Measurements from ENCODE around the gene SLC25A10. TPM values are rescaled to one million over a fixed set of nuclear protein-coding genes. Genes with fewer than 3 reads are reported as not detected.

Gene SLC25A10, protein sequence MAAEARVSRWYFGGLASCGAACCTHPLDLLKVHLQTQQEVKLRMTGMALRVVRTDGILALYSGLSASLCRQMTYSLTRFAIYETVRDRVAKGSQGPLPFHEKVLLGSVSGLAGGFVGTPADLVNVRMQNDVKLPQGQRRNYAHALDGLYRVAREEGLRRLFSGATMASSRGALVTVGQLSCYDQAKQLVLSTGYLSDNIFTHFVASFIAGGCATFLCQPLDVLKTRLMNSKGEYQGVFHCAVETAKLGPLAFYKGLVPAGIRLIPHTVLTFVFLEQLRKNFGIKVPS
- 27.1 and 28.8 TPM in 2 replicates for total RNA-seq
- long read RNA-seq, partial matches to known transcripts = 0 of 1 reads
- long read RNA-seq, other reads (novel, unspliced or antisense) = 1 of 1 reads

GRCh38 chr17:81711814-81712467 is at the start of gene SLC25A10:
Gene SLC25A10 (plus strand): TSS chr17:81712284. CDS start chr17:81712427, 143 bp downstream.
- peaks cover 19% of the 10 kb centered on the region for H3K4me1 Mint-ChIP-seq
- peaks cover 31% of the 10 kb centered on the region for H3K27me3 Mint-ChIP-seq (ENCODE audit: low read depth)

GRCh38 chr17:81664051-81664470 is 48.0 kb upstream of the SLC25A10 start:
- no peak for DNase-seq (ENCODE audit: low read depth, low spot score)
- H3K9me3 Mint-ChIP-seq = no peaks in the 10 kb centered on the region
- H3K36me3 Mint-ChIP-seq (ENCODE audit: low read depth) = no peaks in the 10 kb centered on the region
- H3K27me3 Mint-ChIP-seq (ENCODE audit: low read depth) = no peaks in the 10 kb centered on the region
- no peak overlapping the region for H3K4me3 Mint-ChIP-seq
- TF ChIP-seq CTCF (conservative IDR thresholded peaks at IDR 0.05) = no peak
- H3K4me1 Mint-ChIP-seq = peaks cover 28% of the 10 kb centered on the region
- no peak overlapping the region for H3K27ac Mint-ChIP-seq (ENCODE audit: unreplicated experiment)

More at GRCh38 chr17:81711814-81712467, at the start of gene SLC25A10:
- no peaks in the 10 kb centered on the region for H3K9me3 Mint-ChIP-seq
- peak; percentile 63 for DNase-seq (ENCODE audit: low read depth, low spot score)
- peak within 1 kb of the TSS; percentile 93 for H3K27ac Mint-ChIP-seq (ENCODE audit: unreplicated experiment)
- peaks cover 9% of the 10 kb centered on the region for H3K36me3 Mint-ChIP-seq (ENCODE audit: low read depth)
- TF ChIP-seq CTCF (conservative IDR thresholded peaks at IDR 0.05) = no peak
- H3K4me3 Mint-ChIP-seq = peak within 1 kb of the TSS; percentile 97

DNA sequence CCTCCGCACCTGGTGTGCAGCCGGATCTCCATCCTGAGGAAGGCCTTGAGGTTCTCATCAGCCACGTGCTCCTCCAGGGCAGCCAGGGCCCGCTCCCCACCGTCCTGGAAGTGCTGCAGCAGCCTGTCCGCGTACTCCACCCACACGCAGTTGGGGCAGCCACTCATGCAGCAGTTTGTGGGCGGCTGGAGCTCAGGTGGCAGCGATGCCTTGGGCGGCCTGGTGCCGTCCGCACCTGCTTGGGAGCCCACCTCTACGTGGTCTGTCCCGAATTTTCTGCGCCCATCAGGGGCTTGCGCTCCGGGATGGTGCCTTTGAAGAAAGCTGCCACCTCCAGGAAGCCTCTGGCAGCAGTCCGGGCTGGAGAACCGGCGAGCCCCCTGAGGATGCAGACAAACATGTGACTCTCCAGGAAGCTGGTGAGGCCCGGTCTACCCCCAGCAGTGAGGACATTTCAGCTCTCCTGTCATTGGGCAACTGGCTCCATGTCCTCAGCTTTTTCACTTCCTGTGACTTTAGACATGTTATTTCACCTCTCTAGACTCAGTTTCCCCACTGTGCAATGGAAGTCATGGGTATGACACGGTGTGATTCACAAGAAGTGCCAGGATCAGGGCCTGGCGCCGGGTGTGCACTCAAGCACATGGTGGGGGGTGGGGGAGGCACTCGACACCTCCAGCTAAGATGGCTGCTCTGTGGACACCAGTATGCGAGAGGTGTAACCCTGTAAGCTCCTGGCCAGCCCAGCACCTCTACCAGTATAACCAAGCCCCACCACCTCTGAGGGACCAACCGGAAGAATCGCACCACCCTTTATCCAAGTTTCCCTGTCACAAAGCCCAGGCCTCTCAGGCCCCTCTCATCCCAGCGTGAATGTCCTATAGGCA is 46.6 kb upstream of the SLC25A10 start:
- H3K4me3 Mint-ChIP-seq = peak overlapping the region; percentile 95
- no peak for TF ChIP-seq CTCF (conservative IDR thresholded peaks at IDR 0.05)
- peaks cover 28% of the 10 kb centered on the region for H3K4me1 Mint-ChIP-seq
- H3K27ac Mint-ChIP-seq (ENCODE audit: unreplicated experiment) = peak overlapping the region; percentile 97
- no peak for DNase-seq (ENCODE audit: low read depth, low spot score)
- no peaks in the 10 kb centered on the region for H3K27me3 Mint-ChIP-seq (ENCODE audit: low read depth)
- no peaks in the 10 kb centered on the region for H3K9me3 Mint-ChIP-seq
- H3K36me3 Mint-ChIP-seq (ENCODE audit: low read depth) = no peaks in the 10 kb centered on the region

- DNase-seq (ENCODE audit: low read depth, low spot score) = no peak
- TF ChIP-seq CTCF (conservative IDR thresholded peaks at IDR 0.05) = no peak
- no peaks in the 10 kb centered on the region for H3K27me3 Mint-ChIP-seq (ENCODE audit: low read depth)
- no peaks in the 10 kb centered on the region for H3K36me3 Mint-ChIP-seq (ENCODE audit: low read depth)
- peak overlapping the region; percentile 97 for H3K27ac Mint-ChIP-seq (ENCODE audit: unreplicated experiment)
- H3K4me1 Mint-ChIP-seq = peaks cover 28% of the 10 kb centered on the region
- no peaks in the 10 kb centered on the region for H3K9me3 Mint-ChIP-seq
- H3K4me3 Mint-ChIP-seq = peak overlapping the region; percentile 95
These were observed 46.1 kb upstream of the SLC25A10 start for GRCh38 chr17:81666092-81666341.

DNA sequence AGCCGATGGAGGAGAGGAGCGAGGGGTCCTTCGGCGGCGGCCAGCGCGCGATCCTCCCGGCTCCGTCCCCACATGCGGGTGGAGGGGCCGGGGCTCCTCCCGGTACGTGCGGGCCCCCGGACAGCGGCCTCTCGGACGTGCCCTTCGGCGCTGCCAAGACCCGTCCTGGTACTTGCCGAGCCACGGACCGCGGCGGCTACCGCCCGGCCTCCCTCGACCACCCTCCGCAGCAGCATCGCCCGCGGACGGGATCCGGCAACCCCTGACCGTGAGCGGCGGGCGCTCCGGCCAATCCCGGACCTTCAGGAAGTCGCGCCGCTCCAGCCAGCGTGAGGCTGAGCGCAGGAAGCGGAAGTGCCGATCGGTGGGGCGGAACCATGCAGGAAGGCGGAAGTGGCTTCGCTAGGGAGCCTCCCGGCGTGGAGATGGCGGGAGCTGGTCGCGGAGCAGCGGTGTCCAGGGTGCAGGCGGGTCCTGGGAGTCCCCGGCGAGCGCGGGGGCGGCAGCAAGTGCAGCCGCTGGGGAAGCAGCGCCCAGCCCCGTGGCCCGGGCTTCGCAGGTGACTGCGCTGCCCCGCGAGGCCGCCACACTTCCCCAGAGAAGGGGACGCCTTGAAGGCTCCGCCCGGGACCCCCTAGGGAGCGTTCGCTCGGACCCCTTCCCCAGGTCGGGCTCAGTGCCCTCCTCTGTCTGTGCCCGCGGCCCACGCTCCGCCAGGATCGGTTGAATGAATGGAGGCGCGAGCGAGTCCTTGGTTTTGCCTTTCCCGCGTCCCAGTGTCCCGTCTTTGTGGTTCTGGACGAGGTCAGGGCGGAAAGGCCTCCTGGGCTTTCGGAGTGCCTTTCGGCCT is 45.5 kb upstream of the SLC25A10 start, which contains the start of the genes CCDC137 and OXLD1:
Gene CCDC137 (plus strand): TSS at position 396 of the 850 bp plus-strand sequence. CDS start 30 bp downstream, at position 426.
Gene OXLD1 (minus strand): TSS at position 264 of the 850 bp plus-strand sequence. CDS start 28 bp downstream, at position 236.
- no peaks in the 10 kb centered on the region for H3K36me3 Mint-ChIP-seq (ENCODE audit: low read depth)
- H3K4me1 Mint-ChIP-seq = peaks cover 28% of the 10 kb centered on the region

More for the DNA sequence above, 45.5 kb upstream of the SLC25A10 start, which contains the start of the genes CCDC137 and OXLD1:
- TF ChIP-seq CTCF (conservative IDR thresholded peaks at IDR 0.05) = no peak
- H3K27me3 Mint-ChIP-seq (ENCODE audit: low read depth) = no peaks in the 10 kb centered on the region
- H3K27ac Mint-ChIP-seq (ENCODE audit: unreplicated experiment) = peak within 1 kb of the TSS; percentile 97
- H3K4me3 Mint-ChIP-seq = peak within 1 kb of the TSS; percentile 95
- no peaks in the 10 kb centered on the region for H3K9me3 Mint-ChIP-seq
- DNase-seq (ENCODE audit: low read depth, low spot score) = peak; percentile 89
